ENCODE results near the gene PARVG.
"Not testable (repeated sequence)": the region's sequence is repeated elsewhere in the genome, so short reads cannot be mapped to it uniquely, and the experiment has no call there.

PARVG gene

GRCh38 chr22:44214764-44215163 is 34.0 kb downstream of the PARVG start:
- no peak for DNase-seq

GRCh38 chr22:44215287-44215686 is 34.6 kb downstream of the PARVG start:
- DNase-seq: no peak

GRCh38 chr22:44217346-44217745 is 36.6 kb downstream of the PARVG start:
- no peak for DNase-seq

- no peak for DNase-seq
Measured at GRCh38 chr22:44218071-44218470, 37.3 kb downstream of the PARVG start.

- no peak for DNase-seq
Measured at GRCh38 chr22:44219101-44219870, 38.6 kb downstream of the PARVG start.

- no peak for DNase-seq
Measured at GRCh38 chr22:44220727-44221680, 40.3 kb downstream of the PARVG start.

- no peak for DNase-seq
Measured at GRCh38 chr22:44221710-44222475, 41.2 kb downstream of the PARVG start.

GRCh38 chr22:44224166-44224565 is 43.4 kb downstream of the PARVG start:
- no peak for DNase-seq

GRCh38 chr22:44225091-44225689 is 44.5 kb downstream of the PARVG start:
- no peak for DNase-seq

GRCh38 chr22:44225812-44226211 is 45.1 kb downstream of the PARVG start:
- no peak for DNase-seq

- DNase-seq: no peak
Measured at GRCh38 chr22:44229331-44229730, 48.6 kb downstream of the PARVG start.

GRCh38 chr22:44229809-44230208 is 49.1 kb downstream of the PARVG start:
- DNase-seq: no peak

- no peak for DNase-seq
Measured at GRCh38 chr22:44231233-44231632, 50.5 kb downstream of the PARVG start.

GRCh38 chr22:44234372-44234771 is 53.6 kb downstream of the PARVG start:
- DNase-seq: not testable (repeated sequence)

- DNase-seq: no peak
Measured at GRCh38 chr22:44237290-44237689, 56.6 kb downstream of the PARVG start.

- DNase-seq: not testable (repeated sequence)
Measured at GRCh38 chr22:44241121-44241520, 60.4 kb downstream of the PARVG start.

GRCh38 chr22:44242946-44243724 is 62.4 kb downstream of the PARVG start:
- DNase-seq: no peak

- DNase-seq: no peak
Measured at GRCh38 chr22:44243761-44244160, 63.0 kb downstream of the PARVG start.

- DNase-seq: no peak
Measured at GRCh38 chr22:44244265-44244822, 63.6 kb downstream of the PARVG start.

GRCh38 chr22:44245438-44245837 is 64.7 kb downstream of the PARVG start:
- no peak for DNase-seq

GRCh38 chr22:44245867-44246266 is 65.1 kb downstream of the PARVG start:
- no peak for DNase-seq

All from activated CD4-positive, alpha-beta T cell treated with anti-CD3 and anti-CD28 coated beads for 1 hour (primary cell).